ENCODE measurements around the gene FANCF.

Gene FANCF

DNA sequence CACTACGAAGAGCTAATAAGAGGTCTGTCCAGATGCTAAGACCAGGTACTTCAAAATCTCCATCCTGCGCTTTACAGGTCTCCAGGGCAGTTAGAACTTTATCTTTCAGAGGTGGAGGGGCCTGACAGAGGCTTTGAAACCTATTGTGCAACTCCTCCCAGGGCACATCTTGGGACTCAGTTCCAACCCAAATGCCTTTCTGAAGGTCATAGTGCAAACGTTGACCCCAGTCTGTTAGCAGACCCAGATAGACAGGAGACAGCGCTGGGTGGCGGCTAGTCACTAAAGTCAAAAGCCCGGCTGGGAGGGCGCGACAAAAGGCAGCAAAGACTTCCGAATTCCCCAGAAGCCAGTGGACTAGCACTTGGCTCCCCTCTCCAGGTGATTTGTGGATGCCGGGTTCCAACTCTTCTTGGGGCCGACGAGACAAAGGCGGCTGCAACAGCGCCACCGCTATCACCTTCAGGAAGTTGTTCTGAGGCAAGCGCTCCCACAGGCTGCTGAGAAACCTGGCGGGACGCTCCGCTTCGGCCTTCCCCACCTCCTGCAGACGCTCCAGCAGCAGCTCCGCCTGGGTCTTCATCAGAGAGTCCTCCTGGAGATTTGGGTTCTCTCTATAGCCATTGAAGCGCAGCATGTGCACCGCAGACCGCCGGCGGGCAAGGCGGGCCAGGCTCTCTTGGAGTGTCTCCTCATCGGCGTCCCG lies 728 bp downstream of the FANCF start:
- peak; percentile 51 for DNase-seq

- no peak for DNase-seq
These were observed 7.8 kb downstream of the FANCF start for GRCh38 chr11:22617868-22618267.

GRCh38 chr11:22603933-22604332 lies 21.7 kb downstream of the FANCF start:
- DNase-seq, result no peak

DNA sequence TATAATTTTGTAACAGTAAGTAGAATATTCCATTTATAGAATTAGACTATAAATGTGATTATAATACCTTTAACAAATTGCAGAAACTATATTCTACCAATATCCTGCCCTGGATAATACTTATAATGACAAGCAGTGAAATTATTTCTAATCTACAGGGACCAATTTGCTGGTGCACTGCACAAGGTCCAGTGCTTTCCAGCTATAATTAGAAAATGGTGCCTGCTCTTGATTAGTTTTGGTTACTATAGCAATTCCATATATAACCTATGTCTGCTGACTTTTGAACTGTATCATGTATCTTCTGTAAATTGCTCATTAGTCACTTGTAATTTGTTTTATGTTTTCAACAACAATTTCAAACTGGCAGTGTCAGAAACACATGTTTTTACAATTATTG lies 23.1 kb downstream of the FANCF start:
- no peak for DNase-seq

DNA sequence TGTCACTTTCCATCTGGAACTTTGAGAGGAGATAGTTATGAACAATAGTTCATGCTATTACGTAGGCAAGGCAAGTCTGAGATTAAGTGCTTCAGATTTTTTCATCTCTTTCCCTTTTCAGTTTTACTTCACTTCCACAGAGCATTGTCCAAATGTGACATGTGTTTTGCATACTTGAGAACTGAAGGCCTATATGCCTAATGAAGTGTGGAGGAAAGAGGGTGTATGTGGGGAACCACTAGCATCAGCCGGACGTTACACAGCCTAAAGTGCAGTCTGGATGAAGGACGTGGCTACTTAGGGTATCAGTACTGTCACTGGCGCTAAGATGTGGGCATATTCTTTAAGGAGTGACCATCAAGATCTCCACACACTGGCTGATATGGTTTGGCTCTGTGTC lies 26.2 kb downstream of the FANCF start:
- DNase-seq, result no peak

GRCh38 chr11:22597062-22597461 lies 28.6 kb downstream of the FANCF start:
- no peak for DNase-seq

GRCh38 chr11:22584976-22585375 lies 40.6 kb downstream of the FANCF start:
- DNase-seq, result no peak

DNA sequence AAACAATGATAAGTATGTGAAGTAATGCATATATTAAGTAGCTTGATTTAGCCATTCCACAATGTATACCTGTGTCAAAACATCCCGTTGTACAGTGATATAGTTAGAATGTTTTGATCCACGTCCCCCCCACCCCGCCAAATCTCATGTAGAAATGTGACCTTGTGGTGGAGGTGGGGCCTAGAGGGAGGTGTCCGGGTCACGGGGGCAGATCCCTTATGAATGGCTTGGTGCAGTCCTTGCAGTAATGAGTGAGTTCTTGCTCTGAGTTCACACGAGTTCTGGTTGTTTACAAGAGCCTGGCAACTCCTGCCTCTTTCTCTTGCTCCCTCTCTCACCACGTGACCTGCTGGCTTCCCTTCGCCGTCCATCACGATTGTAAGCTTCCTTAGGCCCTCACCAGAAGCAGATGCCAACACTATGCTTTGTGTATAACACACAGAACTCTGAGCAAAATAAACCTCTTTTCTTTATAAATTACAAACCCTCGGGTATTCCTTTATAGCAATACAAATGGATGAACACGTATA lies 41.6 kb downstream of the FANCF start:
- no peak for DNase-seq

DNA sequence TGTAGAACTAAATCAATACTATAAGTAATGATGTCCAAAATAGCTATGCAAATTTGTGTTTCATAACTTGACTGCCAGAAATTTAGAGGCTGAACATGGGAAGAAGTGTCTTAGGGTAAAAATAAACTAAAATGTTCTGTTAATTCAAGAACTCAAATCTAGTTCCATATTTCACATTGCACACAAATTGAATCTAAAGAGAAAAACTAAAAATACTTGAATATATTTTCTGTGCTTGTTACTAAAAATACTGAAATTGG lies 43.5 kb downstream of the FANCF start:
- no peak for DNase-seq

DNA sequence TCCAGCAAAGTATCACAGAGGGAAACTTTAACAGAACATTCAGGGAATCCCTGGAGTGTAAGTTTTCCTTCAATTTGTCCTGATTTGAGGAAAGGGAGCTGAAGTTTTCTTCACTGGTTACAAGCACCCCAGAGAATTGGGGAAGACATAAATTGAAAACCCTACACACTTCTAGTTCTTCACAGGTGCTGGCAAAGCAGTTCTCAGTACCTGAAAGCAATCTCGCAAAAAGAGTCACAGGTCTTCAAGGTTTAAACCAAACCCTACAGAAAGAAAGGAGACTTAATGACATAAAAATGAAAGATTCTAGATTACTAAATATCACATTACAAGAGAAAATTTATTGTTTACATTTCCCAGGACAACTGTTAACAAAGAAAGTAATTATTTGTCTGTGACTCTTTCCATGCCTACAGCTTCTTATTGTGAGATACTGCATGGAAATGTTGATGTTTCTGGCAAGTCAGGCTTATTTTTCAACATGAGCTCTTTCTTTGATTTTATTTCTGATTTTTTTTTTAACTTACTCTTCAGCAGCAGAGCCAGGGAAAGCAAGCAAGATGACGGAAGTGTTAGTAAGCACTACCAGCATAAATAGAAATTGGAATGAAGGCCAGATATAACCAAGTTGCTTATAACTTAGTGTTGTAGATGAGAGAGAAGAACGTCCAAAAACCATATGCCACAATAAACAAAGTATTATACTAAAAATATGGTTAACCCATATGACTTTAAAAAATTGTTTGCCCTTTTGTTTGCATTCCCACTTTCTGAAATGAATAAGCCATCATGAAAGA lies 44.1 kb downstream of the FANCF start:
- no peak for DNase-seq

GRCh38 chr11:22577854-22578253 lies 47.8 kb downstream of the FANCF start:
- DNase-seq, result no peak
